HG03025 (cell line): Measurements from ENCODE around the gene CAPN14.

Experiments
- ATAC-seq: cut with Tn5 transposase; IDR thresholded peaks from one replicate; pipeline ENCODE4 v1.9.1; 2021; ENCODE audit warnings: mild to moderate bottlenecking, moderate library complexity; ENCODE audit not compliant: unreplicated experiment, low FRiP score

Gene CAPN14

GRCh38 chr2:31244101-31244500 is 26.8 kb upstream of the CAPN14 start:
- no peak for ATAC-seq

- ATAC-seq, result no peak
These were observed 25.7 kb upstream of the CAPN14 start for GRCh38 chr2:31243053-31243452.

GRCh38 chr2:31241625-31242270 is 24.4 kb upstream of the CAPN14 start:
- no peak for ATAC-seq

- no peak for ATAC-seq
These were observed 23.4 kb upstream of the CAPN14 start for GRCh38 chr2:31240381-31241365.

- no peak for ATAC-seq
These were observed 22.4 kb upstream of the CAPN14 start for GRCh38 chr2:31239593-31240177.

GRCh38 chr2:31238906-31239592 is 21.7 kb upstream of the CAPN14 start:
- no peak for ATAC-seq

- no peak for ATAC-seq
These were observed 21.0 kb upstream of the CAPN14 start for GRCh38 chr2:31238126-31238905.

- ATAC-seq, result no peak
These were observed 20.2 kb upstream of the CAPN14 start for GRCh38 chr2:31237348-31238017.

- no peak for ATAC-seq
These were observed 19.3 kb upstream of the CAPN14 start for GRCh38 chr2:31236433-31237205.

GRCh38 chr2:31235504-31235902 is 18.2 kb upstream of the CAPN14 start:
- ATAC-seq, result no peak

GRCh38 chr2:31234683-31235503 is 17.6 kb upstream of the CAPN14 start:
- ATAC-seq, result no peak

GRCh38 chr2:31233741-31234682 is 16.7 kb upstream of the CAPN14 start, which contains the start of gene EHD3:
EHD3 (plus strand) TSS chr2:31234152; CDS start chr2:31234622, 470 bp downstream.
- ATAC-seq, result peak; percentile 96

GRCh38 chr2:31233231-31233630 is 15.9 kb upstream of the CAPN14 start:
- no peak for ATAC-seq

- no peak for ATAC-seq
These were observed 15.3 kb upstream of the CAPN14 start for GRCh38 chr2:31232586-31232985.

GRCh38 chr2:31231571-31232302 is 14.4 kb upstream of the CAPN14 start:
- no peak for ATAC-seq

- no peak for ATAC-seq
These were observed 13.4 kb upstream of the CAPN14 start for GRCh38 chr2:31230751-31231150.
